ENCODE measurements around the gene NRIP1.

DNA sequence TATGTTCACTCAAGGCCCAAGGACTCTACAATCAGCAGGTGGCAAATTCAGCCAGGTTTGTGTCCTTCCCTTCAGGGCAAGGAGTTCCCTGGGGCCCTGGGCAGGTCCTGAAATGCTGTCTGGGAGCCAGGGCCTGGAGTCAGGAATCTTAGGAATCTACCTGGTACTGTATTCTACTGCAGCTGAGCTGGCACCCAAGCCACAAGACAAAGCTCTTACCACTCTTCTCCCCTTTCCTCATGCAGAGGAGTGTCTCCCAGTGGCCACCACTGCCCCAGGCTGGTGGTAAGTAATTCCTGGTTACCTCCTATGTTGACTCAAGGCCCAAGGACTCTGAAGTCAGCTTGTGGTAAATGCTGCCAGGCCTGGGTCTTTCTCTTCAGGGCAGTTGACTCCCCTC is 153.4 kb downstream of the NRIP1 start:
- TF ChIP-seq POLR2A (IDR thresholded peaks at IDR 0.05) = no peak
- TF ChIP-seq, protein P1, sequence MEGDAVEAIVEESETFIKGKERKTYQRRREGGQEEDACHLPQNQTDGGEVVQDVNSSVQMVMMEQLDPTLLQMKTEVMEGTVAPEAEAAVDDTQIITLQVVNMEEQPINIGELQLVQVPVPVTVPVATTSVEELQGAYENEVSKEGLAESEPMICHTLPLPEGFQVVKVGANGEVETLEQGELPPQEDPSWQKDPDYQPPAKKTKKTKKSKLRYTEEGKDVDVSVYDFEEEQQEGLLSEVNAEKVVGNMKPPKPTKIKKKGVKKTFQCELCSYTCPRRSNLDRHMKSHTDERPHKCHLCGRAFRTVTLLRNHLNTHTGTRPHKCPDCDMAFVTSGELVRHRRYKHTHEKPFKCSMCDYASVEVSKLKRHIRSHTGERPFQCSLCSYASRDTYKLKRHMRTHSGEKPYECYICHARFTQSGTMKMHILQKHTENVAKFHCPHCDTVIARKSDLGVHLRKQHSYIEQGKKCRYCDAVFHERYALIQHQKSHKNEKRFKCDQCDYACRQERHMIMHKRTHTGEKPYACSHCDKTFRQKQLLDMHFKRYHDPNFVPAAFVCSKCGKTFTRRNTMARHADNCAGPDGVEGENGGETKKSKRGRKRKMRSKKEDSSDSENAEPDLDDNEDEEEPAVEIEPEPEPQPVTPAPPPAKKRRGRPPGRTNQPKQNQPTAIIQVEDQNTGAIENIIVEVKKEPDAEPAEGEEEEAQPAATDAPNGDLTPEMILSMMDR (IDR thresholded peaks at IDR 0.05 in 4 of 5, conservative IDR thresholded peaks at IDR 0.05 in 1 of 5) = no peak

Measured in gastrocnemius medialis (tissue), 4 donors.